ENCODE results near the gene POTEI.
"Not testable (repeated sequence)": the region's sequence is repeated elsewhere in the genome, so short reads cannot be mapped to it uniquely, and the experiment has no call there.

Gene POTEI

GRCh38 chr2:130454712-130455083, 54.4 kb downstream of the POTEI start:
- DNase-seq: not testable (repeated sequence)

GRCh38 chr2:130453955-130454711, 55.0 kb downstream of the POTEI start:
- not testable (repeated sequence) for DNase-seq

- DNase-seq: not testable (repeated sequence)
Observed at GRCh38 chr2:130452897-130453296, 56.2 kb downstream of the POTEI start.

DNA sequence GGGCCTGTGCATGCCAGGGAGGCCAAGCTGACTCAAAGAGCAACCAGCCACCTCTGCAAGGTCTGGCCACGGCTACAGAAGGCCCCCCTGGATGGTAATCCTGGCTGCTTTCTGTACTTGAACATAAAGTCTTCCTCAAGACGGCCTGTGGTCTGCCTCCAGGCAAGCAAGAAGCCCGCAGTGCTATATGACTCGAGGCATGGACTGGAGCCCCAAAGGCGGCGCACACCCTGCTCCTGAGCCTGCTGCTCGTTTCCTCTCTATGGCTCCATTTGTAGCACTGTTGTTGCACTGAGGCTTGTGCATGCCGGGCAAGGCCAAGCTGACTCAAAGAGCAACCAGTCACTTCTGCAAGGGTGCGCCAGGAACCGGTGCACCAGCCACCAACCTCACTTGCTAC, 57.3 kb downstream of the POTEI start:
- DNase-seq: not testable (repeated sequence)

- not testable (repeated sequence) for DNase-seq
Observed at GRCh38 chr2:130451278-130451677, 57.9 kb downstream of the POTEI start.

- DNase-seq: not testable (repeated sequence)
Observed at GRCh38 chr2:130450366-130450765, 58.8 kb downstream of the POTEI start.

- not testable (repeated sequence) for DNase-seq
Observed at GRCh38 chr2:130427631-130428030, 81.5 kb downstream of the POTEI start.

GRCh38 chr2:130418845-130419244, 90.3 kb downstream of the POTEI start:
- DNase-seq: not testable (repeated sequence)

DNA sequence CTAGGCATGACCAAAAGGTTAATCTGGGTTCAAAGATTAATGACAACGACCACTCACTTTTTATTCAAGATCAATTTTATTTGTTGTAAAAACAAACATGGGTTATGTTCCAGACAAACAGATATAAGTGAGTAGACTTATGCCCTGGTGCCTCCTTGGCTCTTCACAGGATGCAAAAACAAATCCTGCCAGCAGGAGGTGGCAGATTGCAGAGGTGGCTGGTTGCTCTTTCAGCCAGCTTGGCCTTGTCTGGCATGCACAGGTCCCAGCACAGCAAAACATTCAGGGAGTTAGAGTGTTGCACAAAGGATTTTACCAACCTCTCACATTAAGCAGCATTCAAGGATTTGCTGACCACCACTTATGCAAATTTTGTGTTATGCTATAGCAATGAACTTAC, 92.4 kb downstream of the POTEI start:
- DNase-seq: not testable (repeated sequence)

Measured in central memory CD4-positive, alpha-beta T cell (primary cell).